ENCODE measurements around the gene CD22. TPM values are rescaled to one million over a fixed set of nuclear protein-coding genes. Genes with fewer than 3 reads are reported as not detected.

CD22 gene
- total and polyA plus RNA-seq, 2 of the 13 experiments (the other 11 are each of a cell fraction or from before 2014, with no cell fraction given) = 0.71 to 1.7 TPM

DNA sequence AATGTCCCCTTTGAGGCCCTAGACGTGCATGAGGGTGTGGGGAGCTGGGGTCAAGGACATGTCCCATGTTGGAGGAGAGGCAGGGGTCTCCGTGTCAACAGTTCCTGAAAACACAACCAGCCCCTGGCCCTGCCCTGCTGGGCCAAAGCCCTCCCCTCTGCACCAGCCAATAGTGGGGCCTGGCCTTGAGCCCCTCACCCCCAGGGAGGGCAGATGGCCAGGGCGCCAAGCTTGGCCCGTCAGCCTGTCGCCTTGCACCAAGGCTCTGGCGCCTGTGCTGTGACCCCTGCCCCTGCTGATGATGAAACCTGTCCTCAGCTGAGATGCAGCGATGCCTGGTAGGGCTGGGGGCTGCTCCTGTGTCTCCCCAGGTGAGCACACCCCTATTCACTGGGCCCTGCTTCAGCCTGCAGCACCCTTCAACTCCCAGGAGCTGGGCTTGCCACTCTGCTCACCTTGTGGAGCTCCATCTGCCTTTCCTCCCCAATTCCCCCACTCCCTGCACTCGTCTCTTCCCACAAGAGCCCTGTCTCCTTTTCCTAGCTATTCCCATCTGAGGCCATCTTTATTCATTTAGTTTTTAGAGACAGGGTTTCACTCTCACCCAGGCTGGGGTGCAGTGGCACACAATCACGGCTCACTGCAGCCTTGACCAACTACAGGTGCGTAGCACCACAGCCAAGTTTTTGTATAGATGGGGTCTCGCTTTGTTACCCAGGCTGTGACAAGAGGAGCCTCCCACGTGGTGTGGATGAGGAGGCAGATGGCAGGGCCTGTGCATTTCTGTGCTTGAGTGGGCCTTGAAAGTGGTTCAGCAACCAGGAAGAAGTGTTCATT lies 48.8 kb upstream of the CD22 start (continued):
- TF ChIP-seq, protein P1, sequence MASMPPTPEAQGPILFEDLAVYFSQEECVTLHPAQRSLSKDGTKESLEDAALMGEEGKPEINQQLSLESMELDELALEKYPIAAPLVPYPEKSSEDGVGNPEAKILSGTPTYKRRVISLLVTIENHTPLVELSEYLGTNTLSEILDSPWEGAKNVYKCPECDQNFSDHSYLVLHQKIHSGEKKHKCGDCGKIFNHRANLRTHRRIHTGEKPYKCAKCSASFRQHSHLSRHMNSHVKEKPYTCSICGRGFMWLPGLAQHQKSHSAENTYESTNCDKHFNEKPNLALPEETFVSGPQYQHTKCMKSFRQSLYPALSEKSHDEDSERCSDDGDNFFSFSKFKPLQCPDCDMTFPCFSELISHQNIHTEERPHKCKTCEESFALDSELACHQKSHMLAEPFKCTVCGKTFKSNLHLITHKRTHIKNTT (CRISPR knock-in tag; IDR thresholded peaks at IDR 0.05) = no peak
- no peak for TF ChIP-seq NONO (IDR thresholded peaks at IDR 0.05)
- peak; percentile 83 for TF ChIP-seq NONO (CRISPR knock-in tag; conservative IDR thresholded peaks at IDR 0.05)
- no peak for TF ChIP-seq ARNT (IDR thresholded peaks at IDR 0.05)
- peak; percentile 69; the same call in 1 of the 2 replicates for TF ChIP-seq MED1 (CRISPR knock-in tag; IDR thresholded peaks at IDR 0.05)
- no peak for TF ChIP-seq ZNF317 (CRISPR knock-in tag; IDR thresholded peaks at IDR 0.05)
- TF ChIP-seq CEBPG (CRISPR knock-in tag; IDR thresholded peaks at IDR 0.05) = peak; percentile 90
- TF ChIP-seq, protein P2, sequence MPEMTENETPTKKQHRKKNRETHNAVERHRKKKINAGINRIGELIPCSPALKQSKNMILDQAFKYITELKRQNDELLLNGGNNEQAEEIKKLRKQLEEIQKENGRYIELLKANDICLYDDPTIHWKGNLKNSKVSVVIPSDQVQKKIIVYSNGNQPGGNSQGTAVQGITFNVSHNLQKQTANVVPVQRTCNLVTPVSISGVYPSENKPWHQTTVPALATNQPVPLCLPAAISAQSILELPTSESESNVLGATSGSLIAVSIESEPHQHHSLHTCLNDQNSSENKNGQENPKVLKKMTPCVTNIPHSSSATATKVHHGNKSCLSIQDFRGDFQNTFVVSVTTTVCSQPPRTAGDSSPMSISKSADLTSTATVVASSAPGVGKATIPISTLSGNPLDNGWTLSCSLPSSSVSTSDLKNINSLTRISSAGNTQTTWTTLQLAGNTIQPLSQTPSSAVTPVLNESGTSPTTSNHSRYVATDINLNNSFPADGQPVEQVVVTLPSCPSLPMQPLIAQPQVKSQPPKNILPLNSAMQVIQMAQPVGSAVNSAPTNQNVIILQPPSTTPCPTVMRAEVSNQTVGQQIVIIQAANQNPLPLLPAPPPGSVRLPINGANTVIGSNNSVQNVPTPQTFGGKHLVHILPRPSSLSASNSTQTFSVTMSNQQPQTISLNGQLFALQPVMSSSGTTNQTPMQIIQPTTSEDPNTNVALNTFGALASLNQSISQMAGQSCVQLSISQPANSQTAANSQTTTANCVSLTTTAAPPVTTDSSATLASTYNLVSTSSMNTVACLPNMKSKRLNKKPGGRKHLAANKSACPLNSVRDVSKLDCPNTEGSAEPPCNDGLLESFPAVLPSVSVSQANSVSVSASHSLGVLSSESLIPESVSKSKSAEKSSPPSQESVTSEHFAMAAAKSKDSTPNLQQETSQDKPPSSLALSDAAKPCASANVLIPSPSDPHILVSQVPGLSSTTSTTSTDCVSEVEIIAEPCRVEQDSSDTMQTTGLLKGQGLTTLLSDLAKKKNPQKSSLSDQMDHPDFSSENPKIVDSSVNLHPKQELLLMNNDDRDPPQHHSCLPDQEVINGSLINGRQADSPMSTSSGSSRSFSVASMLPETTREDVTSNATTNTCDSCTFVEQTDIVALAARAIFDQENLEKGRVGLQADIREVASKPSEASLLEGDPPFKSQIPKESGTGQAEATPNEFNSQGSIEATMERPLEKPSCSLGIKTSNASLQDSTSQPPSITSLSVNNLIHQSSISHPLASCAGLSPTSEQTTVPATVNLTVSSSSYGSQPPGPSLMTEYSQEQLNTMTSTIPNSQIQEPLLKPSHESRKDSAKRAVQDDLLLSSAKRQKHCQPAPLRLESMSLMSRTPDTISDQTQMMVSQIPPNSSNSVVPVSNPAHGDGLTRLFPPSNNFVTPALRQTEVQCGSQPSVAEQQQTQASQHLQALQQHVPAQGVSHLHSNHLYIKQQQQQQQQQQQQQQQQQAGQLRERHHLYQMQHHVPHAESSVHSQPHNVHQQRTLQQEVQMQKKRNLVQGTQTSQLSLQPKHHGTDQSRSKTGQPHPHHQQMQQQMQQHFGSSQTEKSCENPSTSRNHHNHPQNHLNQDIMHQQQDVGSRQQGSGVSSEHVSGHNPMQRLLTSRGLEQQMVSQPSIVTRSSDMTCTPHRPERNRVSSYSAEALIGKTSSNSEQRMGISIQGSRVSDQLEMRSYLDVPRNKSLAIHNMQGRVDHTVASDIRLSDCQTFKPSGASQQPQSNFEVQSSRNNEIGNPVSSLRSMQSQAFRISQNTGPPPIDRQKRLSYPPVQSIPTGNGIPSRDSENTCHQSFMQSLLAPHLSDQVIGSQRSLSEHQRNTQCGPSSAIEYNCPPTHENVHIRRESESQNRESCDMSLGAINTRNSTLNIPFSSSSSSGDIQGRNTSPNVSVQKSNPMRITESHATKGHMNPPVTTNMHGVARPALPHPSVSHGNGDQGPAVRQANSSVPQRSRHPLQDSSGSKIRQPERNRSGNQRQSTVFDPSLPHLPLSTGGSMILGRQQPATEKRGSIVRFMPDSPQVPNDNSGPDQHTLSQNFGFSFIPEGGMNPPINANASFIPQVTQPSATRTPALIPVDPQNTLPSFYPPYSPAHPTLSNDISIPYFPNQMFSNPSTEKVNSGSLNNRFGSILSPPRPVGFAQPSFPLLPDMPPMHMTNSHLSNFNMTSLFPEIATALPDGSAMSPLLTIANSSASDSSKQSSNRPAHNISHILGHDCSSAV (CRISPR knock-in tag; IDR thresholded peaks at IDR 0.05; ENCODE audit: borderline replicate concordance) = no peak
- TF ChIP-seq TEAD3 (CRISPR knock-in tag; optimal IDR thresholded peaks at IDR 0.05; ENCODE audit: borderline replicate concordance) = peak; percentile 46
- TF ChIP-seq IRF2 (CRISPR knock-in tag; IDR thresholded peaks at IDR 0.05) = peak; percentile 43; the same call in 1 of the 2 replicates
- TF ChIP-seq GABPA (IDR thresholded peaks at IDR 0.05; ENCODE audit: low read depth, low read length) = no peak
- no peak for TF ChIP-seq GABPA (CRISPR knock-in tag; IDR thresholded peaks at IDR 0.05; ENCODE audit: low read depth)
- TF ChIP-seq, protein P3, sequence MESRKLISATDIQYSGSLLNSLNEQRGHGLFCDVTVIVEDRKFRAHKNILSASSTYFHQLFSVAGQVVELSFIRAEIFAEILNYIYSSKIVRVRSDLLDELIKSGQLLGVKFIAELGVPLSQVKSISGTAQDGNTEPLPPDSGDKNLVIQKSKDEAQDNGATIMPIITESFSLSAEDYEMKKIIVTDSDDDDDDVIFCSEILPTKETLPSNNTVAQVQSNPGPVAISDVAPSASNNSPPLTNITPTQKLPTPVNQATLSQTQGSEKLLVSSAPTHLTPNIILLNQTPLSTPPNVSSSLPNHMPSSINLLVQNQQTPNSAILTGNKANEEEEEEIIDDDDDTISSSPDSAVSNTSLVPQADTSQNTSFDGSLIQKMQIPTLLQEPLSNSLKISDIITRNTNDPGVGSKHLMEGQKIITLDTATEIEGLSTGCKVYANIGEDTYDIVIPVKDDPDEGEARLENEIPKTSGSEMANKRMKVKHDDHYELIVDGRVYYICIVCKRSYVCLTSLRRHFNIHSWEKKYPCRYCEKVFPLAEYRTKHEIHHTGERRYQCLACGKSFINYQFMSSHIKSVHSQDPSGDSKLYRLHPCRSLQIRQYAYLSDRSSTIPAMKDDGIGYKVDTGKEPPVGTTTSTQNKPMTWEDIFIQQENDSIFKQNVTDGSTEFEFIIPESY (CRISPR knock-in tag; IDR thresholded peaks at IDR 0.05) = peak; percentile 82
- TF ChIP-seq RBM22 (optimal IDR thresholded peaks at IDR 0.05; ENCODE audit: low read length) = peak; percentile 17
- peak; percentile 62; the same call in 1 of the 2 replicates for TF ChIP-seq HNRNPL (IDR thresholded peaks at IDR 0.05; ENCODE audit: low read depth, low read length)
- TF ChIP-seq ZSCAN12 (CRISPR knock-in tag; IDR thresholded peaks at IDR 0.05) = no peak
- peak; percentile 91 for TF ChIP-seq NR2F6 (IDR thresholded peaks at IDR 0.05)
- TF ChIP-seq NR2F6 (CRISPR knock-in tag; IDR thresholded peaks at IDR 0.05) = peak; percentile 92
- TF ChIP-seq, protein P4, sequence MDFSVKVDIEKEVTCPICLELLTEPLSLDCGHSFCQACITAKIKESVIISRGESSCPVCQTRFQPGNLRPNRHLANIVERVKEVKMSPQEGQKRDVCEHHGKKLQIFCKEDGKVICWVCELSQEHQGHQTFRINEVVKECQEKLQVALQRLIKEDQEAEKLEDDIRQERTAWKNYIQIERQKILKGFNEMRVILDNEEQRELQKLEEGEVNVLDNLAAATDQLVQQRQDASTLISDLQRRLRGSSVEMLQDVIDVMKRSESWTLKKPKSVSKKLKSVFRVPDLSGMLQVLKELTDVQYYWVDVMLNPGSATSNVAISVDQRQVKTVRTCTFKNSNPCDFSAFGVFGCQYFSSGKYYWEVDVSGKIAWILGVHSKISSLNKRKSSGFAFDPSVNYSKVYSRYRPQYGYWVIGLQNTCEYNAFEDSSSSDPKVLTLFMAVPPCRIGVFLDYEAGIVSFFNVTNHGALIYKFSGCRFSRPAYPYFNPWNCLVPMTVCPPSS (IDR thresholded peaks at IDR 0.05) = no peak

Measured in HepG2 (cell line).